Stimulated activated CD8-positive, alpha-beta memory T cell treated with anti-CD3 and anti-CD28 coated beads, Interleukin-15, amount 100 ng/mL, for 4 hours (primary cell): ENCODE results near the gene CRYGD.
"Not testable (repeated sequence)": the region's sequence is repeated elsewhere in the genome, so short reads cannot be mapped to it uniquely, and the experiment has no call there.

ENCODE experiments used
- DNase-seq, 2 donors: peaks; one replicate each; pipeline ENCODE4 v3.0.0-alpha.2; 2020; ENCODE audit warnings: low read depth in 2 of 2

CRYGD gene

DNA sequence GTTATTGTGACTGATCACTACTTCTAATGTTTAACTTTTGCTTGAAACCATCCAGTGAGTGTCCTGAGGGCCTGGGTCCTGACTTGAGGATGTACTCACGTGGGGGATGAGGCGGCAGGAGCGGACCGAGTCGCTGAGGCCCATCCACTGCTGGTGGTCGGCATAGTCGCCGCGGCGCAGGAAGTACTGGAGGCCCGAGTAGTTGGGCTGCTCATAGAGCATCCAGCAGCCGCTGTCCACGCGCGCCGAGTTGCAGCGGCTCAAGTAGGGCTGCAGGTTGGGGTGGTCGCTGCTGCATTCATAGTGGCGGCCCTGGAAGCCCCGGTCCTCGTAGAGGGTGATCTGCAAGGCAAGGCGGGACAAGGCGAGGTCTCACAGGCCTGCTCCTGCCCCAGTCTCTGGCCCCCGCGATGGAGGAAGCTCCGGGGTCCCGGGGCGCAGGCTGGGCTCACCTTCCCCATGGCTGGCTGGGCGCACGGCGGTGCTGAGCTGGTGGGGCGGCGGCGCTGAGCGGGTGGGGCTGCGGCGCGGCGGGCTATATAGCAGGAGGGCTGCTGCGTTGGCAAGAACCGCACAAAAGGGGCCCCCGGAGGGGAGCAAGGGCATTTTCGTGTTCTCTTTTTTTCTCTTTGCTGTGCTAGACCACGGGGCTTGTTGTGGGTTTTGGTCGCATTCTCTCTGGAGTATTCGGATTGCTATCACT, at the start of gene CRYGD:
Gene CRYGD (minus strand): TSS at position 512 of the 703 bp plus-strand sequence. CDS start 51 bp downstream, at position 461.
- not testable (repeated sequence) for DNase-seq

DNA sequence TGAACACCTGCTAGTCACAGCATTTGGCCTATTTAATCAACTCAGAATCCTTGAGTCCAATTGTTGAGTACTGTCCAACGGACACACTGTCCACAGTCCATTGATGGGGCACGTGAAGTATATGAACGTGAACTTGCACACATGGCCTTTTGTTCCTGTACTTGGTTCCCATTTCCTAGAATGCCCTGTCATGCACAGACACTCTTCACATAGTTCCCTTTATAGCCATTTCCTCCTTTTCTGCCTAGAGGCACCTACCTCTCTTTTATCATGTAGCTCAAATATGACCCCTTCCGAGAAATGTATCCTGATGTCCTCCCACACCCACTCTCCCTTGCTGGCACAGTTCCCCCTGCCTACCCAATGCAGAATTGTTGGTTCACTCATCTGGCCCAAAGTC, 47.8 kb upstream of the CRYGD start:
- DNase-seq, result no peak

GRCh38 chr2:208164951-208165755, 40.8 kb upstream of the CRYGD start:
- no peak for DNase-seq

DNA sequence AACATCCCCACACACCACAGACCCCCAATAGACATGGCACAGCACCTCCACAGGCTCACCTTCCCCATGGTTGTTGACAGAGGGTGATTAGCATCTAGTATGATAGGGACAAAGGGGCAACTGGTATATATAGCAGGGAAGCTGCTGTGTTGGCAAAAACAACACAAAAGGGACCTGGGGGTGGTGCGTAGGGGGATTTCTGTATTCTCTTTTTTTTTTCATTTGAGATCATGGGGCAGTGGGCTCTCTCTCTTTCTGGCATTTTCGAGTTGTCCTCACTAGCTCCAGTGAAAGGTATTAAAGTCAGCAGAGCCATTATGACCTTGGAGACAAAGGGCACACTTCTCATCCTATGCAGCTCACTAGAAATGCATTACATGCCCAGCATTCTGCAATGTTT, 39.2 kb upstream of the CRYGD start, which contains the start of gene CRYGA:
Gene CRYGA (minus strand): TSS at position 101 of the 400 bp plus-strand sequence. CDS start 33 bp downstream, at position 68.
- no peak for DNase-seq

GRCh38 chr2:208156439-208156838, 32.1 kb upstream of the CRYGD start:
- no peak for DNase-seq

GRCh38 chr2:208153156-208153555, 28.8 kb upstream of the CRYGD start:
- no peak for DNase-seq

DNA sequence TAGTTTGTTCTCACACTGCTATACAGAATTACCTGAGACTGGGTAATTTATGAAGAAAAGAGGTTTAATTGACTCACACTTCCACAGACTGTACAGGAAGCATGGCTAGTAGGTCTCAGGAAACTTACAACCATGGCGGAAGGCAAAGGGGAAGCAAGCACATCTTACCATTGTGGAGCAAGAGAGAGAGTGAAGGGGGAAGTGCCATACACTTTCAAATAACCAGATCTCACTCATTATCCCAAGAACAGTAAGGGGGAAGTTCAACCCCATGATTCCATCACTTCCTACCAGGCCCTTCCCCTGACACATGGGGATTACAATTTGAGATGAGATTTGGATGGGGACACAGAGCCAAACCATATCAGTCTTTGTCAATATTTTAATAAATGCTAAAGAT, 26.6 kb upstream of the CRYGD start:
- no peak for DNase-seq

DNA sequence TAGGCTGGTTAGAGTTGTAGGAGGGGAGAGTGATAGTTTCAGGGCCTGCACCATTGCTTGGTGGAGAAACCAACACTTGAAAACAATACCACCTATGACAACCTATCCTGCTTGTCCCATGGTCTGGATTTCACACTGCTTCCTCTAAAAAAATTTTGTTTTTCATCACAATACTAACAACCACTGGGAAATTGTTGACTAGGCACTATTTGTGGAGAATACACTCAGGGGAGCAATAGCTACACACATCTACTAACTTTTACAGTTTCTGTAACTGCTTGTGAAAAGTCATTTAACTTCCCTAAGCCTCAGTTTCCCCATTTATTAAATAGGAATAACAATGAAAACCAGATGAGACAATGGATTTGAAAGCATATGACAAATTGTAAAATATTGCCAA, 25.8 kb upstream of the CRYGD start:
- DNase-seq, result no peak

DNA sequence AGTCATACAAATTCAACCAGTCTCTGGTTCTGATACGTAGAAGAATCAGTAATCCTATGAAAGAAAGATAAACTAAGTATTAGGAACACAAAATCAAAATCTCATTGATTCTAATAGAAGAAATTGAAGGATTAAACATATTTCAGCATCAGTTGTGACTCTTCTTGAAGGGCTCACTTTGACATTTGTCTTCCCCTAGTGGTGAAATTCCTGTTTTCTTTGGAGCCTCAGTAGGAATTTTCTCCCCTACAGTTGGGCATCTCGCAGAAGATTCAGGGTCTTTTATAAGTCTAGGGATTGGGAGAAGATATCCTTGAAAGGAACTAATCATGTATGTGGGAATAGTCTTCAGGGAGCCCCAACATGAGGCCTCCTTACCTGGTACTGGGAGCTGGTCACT, 24.5 kb upstream of the CRYGD start:
- DNase-seq, result no peak

GRCh38 chr2:208147759-208148158, 23.4 kb upstream of the CRYGD start:
- no peak for DNase-seq

DNA sequence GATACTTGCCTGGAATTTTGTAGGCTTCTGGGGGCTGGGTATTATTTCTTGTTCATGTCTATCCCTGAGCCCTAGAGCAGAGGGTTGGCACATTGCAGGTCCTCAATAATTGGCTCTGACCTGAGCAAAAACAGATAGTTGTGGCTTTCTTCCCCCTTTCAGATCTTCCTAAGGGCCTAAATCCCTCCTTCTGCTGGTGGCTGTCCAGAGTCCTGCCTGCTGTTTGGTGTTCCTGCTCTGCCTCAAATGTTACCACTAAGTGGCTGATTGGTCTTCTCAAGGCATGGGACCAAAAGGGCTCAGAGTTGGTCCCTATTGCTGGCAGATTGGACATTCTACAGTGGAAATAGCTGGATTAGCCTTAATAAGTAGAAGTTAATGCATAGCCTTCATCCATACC, 22.7 kb upstream of the CRYGD start:
- DNase-seq, result no peak

- no peak for DNase-seq
These were observed 21.7 kb upstream of the CRYGD start, which contains the start of gene CRYGB for GRCh38 chr2:208146006-208146405. TSS of gene CRYGB (minus strand) at chr2:208146158. CDS start at chr2:208146120, 38 bp downstream.

- DNase-seq, result no peak
These were observed 18.8 kb upstream of the CRYGD start for GRCh38 chr2:208142925-208143799.

- DNase-seq, result no peak
These were observed 18.1 kb upstream of the CRYGD start for GRCh38 chr2:208142240-208142924.

DNA sequence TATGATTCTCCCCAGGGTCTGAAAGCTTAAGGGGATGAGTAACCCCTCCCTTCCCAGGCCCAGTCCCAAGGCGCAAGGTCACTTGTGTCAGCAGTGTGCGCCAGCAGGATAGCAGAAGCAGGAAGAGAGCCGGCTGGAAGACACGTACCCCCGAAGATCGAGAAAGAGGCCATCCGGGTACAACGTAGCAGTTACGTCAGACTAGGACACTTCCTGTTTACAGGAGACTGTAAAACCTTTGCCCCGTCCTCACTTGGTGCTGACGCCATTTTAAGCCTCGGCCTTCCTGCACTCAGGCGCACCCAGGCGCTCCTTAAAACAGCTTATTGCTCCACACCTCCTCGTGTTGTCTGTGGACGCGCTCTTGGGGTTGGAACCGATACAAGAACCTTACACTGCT, 15.1 kb upstream of the CRYGD start:
- DNase-seq, result no peak

GRCh38 chr2:208138334-208138733, 14.0 kb upstream of the CRYGD start:
- DNase-seq, result not testable (repeated sequence)

DNA sequence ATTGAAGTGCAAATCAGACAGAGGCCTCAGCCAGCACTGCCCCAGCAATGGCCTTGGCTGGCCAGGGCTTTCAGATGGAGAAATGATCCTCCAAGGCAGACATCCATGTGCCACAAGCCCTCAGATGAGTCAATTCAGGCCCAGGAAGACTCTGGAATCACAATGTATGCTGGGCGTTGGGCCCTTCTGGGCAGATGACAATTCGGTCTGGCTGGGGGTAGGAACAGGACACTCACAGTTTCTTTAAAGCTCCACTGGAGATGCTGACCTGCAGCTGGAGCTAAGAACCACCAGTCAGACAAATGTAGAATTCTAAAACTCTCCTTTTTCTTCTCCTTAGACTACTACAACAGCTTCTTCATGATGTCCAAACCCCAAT, 12.4 kb upstream of the CRYGD start:
- no peak for DNase-seq

DNA sequence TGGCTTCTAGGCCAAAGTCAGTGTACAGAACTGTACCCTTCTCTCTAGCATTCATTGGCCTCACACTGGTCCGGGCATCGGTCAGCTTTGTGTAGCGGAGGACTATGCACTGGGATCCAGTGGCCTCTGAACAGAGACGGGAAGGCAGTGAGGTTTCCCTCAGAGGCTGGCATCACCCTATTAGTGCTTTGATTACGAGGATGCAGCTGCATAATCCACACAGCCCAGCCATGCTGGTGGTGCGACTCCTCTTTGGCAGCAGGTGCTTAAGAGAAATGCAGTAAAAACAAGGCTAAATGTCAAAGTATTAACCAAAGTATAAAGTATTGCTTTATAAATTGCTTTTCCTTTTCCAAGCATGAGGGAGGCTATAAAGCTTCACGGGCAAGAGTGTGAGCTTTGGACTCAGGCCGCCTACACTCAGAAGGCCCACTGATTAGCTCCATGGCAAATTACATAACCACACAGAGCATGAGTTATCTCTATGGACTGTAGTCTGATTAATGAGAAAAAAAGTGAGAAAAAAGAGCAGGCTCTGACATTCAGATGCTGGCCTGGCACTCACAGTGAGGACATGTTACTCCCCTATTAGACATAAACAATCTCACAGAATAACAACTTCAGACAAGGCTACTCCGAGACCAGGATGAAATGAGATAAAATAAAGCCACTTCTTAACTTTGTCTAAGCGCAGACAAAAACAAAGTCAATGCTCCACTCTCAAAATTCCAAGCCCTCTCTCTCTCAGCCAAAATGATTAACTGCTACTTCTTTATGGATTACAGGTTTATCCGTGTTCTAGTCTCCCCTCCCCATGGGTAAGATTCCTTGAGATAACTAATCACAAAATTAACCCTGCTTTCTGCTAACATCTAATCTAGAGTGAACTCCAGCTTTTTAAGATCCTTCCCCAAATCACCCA, 11.7 kb upstream of the CRYGD start:
- DNase-seq, result no peak

DNA sequence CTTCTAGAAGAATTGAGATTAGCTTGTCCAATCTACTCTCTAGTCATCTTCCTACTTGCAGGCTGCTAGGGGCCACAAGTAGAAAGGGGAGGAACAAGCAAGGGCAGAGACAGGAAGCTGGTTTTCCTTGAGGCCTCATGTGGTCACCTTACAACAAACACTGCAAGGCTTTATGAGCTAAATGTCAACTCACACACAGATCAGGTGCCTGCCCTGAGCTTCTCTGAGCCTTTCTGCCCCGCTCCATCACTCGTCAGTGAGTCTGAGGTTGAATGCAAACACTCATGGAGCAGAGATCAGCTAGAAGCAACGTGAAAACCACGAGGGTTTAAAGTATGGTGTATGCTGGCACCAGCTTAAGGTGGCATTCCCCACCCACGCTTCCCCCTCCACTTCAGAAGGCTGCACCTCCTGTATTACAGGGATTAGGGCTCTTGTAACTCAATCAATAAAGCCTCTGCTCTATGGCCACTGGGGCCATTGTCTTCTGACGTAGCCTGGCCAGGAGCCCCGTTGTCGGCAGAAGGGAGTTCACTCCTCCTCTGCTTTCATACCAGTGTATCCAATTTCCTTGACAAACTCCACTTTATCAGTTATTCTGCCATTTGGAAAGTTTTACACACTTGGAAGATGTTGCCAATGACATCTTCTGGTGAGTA, 10.7 kb upstream of the CRYGD start:
- no peak for DNase-seq

DNA sequence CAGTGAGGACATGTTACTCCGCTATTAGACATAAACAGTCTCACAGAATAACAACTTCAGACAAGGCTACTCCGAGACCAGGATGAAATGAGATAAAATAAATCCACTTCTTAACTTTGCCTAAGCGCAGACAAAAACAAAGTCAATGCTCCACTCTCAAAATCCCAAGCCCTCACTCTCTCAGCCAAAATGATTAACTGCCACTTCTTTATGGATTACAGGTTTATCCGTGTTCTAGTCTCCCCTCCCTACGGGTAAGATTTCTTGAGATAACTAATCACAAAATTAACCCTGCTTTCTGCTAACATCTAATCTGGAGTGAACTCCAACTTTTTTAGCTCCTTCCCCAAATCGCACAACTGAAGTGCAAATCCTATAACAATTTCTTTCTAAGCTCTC, 6.4 kb upstream of the CRYGD start:
- DNase-seq, result no peak
